ENCODE data around the gene MAP2. TPM values are rescaled to one million over a fixed set of nuclear protein-coding genes. Genes with fewer than 3 reads are reported as not detected.

Gene MAP2
- total RNA-seq, 2 donors from 2014 or later = not detected

DNA sequence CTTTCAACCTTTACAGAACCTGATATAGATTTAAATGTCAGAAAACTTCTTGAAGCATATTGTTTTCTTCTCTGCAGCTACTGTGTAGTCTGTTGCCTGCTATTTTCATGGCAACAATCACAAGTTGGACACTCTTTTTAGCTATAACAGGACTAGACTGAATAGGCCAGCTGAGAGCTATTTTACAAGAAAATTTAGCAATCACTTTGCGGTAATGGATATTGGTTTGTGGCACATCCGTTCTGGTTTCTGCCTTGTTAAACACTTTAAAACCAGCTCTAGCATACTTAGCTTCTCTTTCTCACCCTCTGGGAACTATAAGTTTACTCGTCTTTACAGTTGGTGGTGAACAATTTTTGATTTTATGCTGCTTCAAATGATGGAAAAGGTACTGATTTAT, 125.7 kb downstream of the MAP2 start:
- Mint-ChIP-seq H3K27ac (no peak overlapping the region), H3K36me3 (no peaks in the 10 kb centered on the region), H3K4me3 (no peak overlapping the region), H3K9me3 (no peaks in the 10 kb centered on the region), H3K27me3 (no peaks in the 10 kb centered on the region), H3K4me1 (ENCODE audit: low read depth in 2 of 2) (no peaks in the 10 kb centered on the region)
- ATAC-seq = no peak
- DNase-seq (ENCODE audit: low spot score) = no peak

DNA sequence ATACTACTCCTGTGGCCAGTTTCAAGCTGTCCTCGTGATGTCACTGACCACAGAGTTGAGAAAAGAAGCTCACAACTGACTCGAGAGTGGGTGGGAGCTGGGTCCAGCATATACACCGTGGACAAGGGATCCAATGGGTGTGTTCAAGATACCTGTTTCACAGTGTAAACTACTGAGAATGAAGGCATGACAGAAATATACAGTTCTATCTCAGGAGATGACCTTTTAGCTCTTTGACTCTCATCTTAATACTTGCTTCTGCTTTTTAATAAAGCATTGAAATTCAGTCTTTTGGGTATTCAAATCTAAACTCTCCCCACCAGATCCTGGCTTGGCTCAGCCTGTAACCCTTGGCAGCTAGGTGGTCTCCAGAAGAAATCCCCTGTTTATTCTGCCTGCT, 130.1 kb downstream of the MAP2 start:
- no peaks in the 10 kb centered on the region for H3K4me1 Mint-ChIP-seq (ENCODE audit: low read depth in 2 of 2)
- DNase-seq (ENCODE audit: low spot score) (no peak), ATAC-seq (no peak)
- no peaks in the 10 kb centered on the region for H3K9me3 Mint-ChIP-seq
- no peaks in the 10 kb centered on the region for H3K27me3 Mint-ChIP-seq
- no peak overlapping the region for H3K27ac Mint-ChIP-seq
- H3K4me3 Mint-ChIP-seq = no peak overlapping the region
- H3K36me3 Mint-ChIP-seq = no peaks in the 10 kb centered on the region

- Mint-ChIP-seq H3K27me3 (no peaks in the 10 kb centered on the region), H3K4me1 (ENCODE audit: low read depth in 2 of 2) (no peaks in the 10 kb centered on the region), H3K9me3 (no peaks in the 10 kb centered on the region), H3K4me3 (no peak overlapping the region), H3K27ac (no peak overlapping the region), H3K36me3 (no peaks in the 10 kb centered on the region)
- DNase-seq (ENCODE audit: low spot score) (no peak), ATAC-seq (no peak)
These were observed 132.6 kb downstream of the MAP2 start for GRCh38 chr2:209556354-209556961.

GRCh38 chr2:209560911-209561310, 137.1 kb downstream of the MAP2 start:
- ATAC-seq (no peak), DNase-seq (ENCODE audit: low spot score) (no peak)
- no peaks in the 10 kb centered on the region for H3K27me3 Mint-ChIP-seq
- H3K4me3 Mint-ChIP-seq = no peak overlapping the region
- H3K36me3 Mint-ChIP-seq = no peaks in the 10 kb centered on the region
- H3K9me3 Mint-ChIP-seq = no peaks in the 10 kb centered on the region
- H3K27ac Mint-ChIP-seq = no peak overlapping the region
- no peaks in the 10 kb centered on the region for H3K4me1 Mint-ChIP-seq (ENCODE audit: low read depth in 2 of 2)

DNA sequence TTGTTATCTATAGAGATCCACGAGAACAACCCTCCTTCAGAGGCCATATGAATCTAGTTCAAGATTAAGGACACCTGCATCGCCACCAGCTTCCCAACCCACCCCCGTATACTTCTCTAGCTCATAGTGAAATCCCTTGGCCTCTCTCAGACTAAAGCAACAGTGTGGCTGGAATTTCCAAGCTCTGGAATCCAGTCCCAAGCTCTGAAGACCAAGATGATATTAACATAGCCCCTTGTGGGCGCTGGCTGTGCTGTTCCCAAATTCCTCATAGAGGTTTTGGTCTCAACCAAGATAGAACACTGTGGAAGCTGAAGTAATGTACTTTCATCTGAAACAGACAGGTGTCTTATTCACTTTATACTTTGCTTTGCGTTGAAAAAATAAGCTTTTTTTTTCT, 139.6 kb downstream of the MAP2 start:
- Mint-ChIP-seq H3K9me3 (peaks cover 4% of the 10 kb centered on the region), H3K27ac (no peak overlapping the region), H3K4me3 (no peak overlapping the region), H3K4me1 (ENCODE audit: low read depth in 2 of 2) (no peaks in the 10 kb centered on the region), H3K36me3 (no peaks in the 10 kb centered on the region), H3K27me3 (no peaks in the 10 kb centered on the region)
- ATAC-seq = no peak
- no peak for DNase-seq (ENCODE audit: low spot score)

GRCh38 chr2:209564816-209565215, 141.0 kb downstream of the MAP2 start:
- ATAC-seq = no peak
- no peak overlapping the region for H3K4me3 Mint-ChIP-seq
- DNase-seq (ENCODE audit: low spot score) = no peak
- peaks cover 4% of the 10 kb centered on the region for H3K9me3 Mint-ChIP-seq
- no peaks in the 10 kb centered on the region for H3K27me3 Mint-ChIP-seq
- H3K27ac Mint-ChIP-seq = no peak overlapping the region
- no peaks in the 10 kb centered on the region for H3K4me1 Mint-ChIP-seq (ENCODE audit: low read depth in 2 of 2)
- H3K36me3 Mint-ChIP-seq = no peaks in the 10 kb centered on the region

DNA sequence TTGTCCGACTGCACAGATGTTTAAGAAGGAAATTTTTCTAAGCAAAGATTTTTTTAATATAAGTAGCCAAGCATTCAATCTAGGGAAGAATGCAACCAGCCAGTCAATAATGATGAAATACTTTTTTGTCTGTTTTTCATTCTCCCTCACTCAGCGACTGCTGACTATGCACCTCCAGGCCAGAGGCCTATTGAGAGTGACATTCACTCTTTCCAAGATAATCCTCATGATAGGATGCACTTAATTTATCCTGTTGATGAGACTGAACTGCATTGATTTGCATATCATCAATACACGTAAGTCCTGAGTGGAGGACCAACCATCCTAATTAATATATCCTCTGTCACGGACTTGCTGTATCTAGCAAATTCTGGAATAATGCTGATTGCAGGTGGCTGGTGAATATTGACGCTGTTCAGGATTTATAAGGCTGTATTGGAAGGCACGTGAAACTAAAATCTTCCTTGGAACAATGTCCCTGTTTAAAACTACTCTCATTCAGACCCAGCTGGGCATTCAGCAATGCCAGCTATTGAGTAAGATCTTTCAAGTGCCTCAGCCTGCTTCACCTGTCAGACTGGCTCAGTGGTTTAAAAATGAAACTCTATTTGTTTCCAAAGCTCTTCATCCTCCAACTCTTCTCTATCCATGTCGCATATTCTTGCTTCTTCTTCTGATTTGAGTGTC, 142.2 kb downstream of the MAP2 start:
- DNase-seq (ENCODE audit: low spot score) (no peak), ATAC-seq (no peak)
- Mint-ChIP-seq H3K4me3 (no peak overlapping the region), H3K27me3 (no peaks in the 10 kb centered on the region), H3K9me3 (peaks cover 4% of the 10 kb centered on the region), H3K4me1 (ENCODE audit: low read depth in 2 of 2) (no peaks in the 10 kb centered on the region), H3K36me3 (no peaks in the 10 kb centered on the region), H3K27ac (no peak overlapping the region)

DNA sequence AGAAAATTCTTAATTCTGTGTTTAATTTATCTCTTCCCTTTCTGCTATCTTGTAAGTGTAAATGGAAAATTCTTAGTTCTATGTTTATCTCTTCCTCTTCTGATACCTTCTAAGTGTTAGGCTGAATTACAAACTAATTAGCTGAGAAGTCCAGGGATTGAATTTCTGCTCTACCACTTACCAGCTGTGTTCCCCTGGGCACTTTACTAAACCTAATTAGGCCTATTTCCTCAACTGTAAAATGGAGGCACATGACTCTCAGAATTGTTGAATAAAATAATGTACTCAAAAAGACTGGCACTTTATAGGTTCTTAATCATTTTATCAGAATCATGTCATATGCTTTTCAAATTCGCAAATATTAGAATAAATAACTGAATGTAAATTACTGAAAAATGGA, 146.3 kb downstream of the MAP2 start:
- Mint-ChIP-seq H3K9me3 (peaks cover 4% of the 10 kb centered on the region), H3K4me3 (no peak overlapping the region), H3K36me3 (no peaks in the 10 kb centered on the region), H3K27ac (no peak overlapping the region), H3K4me1 (ENCODE audit: low read depth in 2 of 2) (no peaks in the 10 kb centered on the region), H3K27me3 (no peaks in the 10 kb centered on the region)
- DNase-seq (ENCODE audit: low spot score) (no peak), ATAC-seq (no peak)

DNA sequence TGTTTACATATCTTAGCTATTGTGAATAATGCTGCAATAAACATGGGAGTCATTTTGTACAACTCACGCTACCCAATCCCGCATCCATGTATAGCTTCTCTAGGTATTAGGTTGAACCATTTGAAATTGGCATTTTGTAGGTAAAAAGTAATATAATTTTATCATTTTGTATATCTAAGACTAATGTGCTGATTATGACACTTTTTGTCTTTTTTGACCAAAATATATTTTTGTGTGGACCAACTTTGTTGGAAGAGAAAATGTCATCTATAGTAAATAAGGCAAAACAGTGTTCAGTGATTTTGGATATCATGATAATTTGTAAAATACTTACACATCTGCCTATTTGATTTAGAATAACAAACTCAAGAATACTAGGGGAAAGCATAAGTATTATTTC, 150.7 kb downstream of the MAP2 start:
- H3K9me3 Mint-ChIP-seq = no peaks in the 10 kb centered on the region

DNA sequence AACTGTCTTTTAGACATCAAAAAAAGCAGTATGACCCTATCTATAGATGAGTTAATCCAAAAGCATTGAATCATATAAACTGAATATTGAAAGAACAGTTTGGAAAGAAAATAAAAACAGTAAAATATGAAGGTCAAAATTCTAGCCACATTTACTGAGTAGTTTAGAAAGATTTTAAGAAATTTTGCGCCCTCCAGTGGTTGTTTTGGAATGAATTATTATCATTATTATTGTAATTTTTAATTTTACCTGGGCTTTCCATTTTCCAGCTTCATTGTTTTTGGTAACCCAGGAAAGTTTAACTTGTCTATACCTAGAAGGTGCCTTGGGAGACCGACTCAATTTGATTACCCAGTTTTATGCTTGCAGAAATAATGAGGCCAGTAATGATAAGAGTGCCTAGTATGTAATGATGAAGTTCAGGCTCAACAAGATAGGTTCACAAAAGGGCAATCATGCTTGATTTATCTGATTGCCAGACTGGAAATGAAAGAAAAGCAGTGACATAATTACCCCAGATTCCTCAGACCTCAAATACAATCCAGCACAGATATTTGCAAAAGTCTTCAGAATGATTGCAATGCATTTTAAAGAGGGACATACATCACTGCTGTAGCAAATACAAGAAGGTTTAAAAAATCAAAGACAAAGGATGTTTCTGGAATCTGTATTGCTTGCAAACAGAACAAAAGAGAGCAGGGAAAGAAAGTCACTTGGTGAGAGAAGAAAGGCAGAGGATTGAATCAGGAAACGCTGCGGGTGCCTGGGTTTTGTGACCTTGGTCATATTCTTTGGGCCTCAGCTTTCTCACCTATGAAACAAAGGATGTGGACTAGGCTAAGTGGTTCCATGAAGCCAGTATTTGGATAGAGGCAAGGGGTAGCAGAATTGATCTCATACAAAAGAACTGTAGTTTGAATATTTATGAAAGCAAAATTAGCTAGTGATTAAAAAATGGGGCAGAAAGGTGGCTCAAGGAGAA, 153.8 kb downstream of the MAP2 start:
- DNase-seq (ENCODE audit: low spot score) (no peak), ATAC-seq (no peak)
- no peak overlapping the region for H3K27ac Mint-ChIP-seq
- no peaks in the 10 kb centered on the region for H3K36me3 Mint-ChIP-seq
- no peak overlapping the region for H3K4me3 Mint-ChIP-seq
- H3K9me3 Mint-ChIP-seq = no peaks in the 10 kb centered on the region
- H3K27me3 Mint-ChIP-seq = peaks cover 0 to 3% of the 10 kb centered on the region in 2 donors
- H3K4me1 Mint-ChIP-seq (ENCODE audit: low read depth in 2 of 2) = no peaks in the 10 kb centered on the region

More for the DNA sequence above, 150.7 kb downstream of the MAP2 start:
- no peaks in the 10 kb centered on the region for H3K4me1 Mint-ChIP-seq (ENCODE audit: low read depth in 2 of 2)
- H3K4me3 Mint-ChIP-seq = no peak overlapping the region
- H3K36me3 Mint-ChIP-seq = no peaks in the 10 kb centered on the region
- DNase-seq (ENCODE audit: low spot score) = no peak
- no peak for ATAC-seq
- no peak overlapping the region for H3K27ac Mint-ChIP-seq
- no peaks in the 10 kb centered on the region for H3K27me3 Mint-ChIP-seq

- H3K9me3 Mint-ChIP-seq = no peaks in the 10 kb centered on the region
- H3K4me1 Mint-ChIP-seq (ENCODE audit: low read depth in 2 of 2) = no peaks in the 10 kb centered on the region
- DNase-seq (ENCODE audit: low spot score) (no peak), ATAC-seq (no peak)
- H3K27ac Mint-ChIP-seq = no peak overlapping the region
- H3K4me3 Mint-ChIP-seq = no peak overlapping the region
- peaks cover 0 to 3% of the 10 kb centered on the region in 2 donors for H3K27me3 Mint-ChIP-seq
- no peaks in the 10 kb centered on the region for H3K36me3 Mint-ChIP-seq
These were observed 154.7 kb downstream of the MAP2 start for GRCh38 chr2:209578394-209579001.

GRCh38 chr2:209579230-209579749, 155.4 kb downstream of the MAP2 start:
- ATAC-seq = no peak
- no peak overlapping the region for H3K27ac Mint-ChIP-seq
- no peaks in the 10 kb centered on the region for H3K9me3 Mint-ChIP-seq
- H3K27me3 Mint-ChIP-seq = peaks cover 0 to 3% of the 10 kb centered on the region in 2 donors
- no peak overlapping the region for H3K4me3 Mint-ChIP-seq
- H3K36me3 Mint-ChIP-seq = no peaks in the 10 kb centered on the region
- no peaks in the 10 kb centered on the region for H3K4me1 Mint-ChIP-seq (ENCODE audit: low read depth in 2 of 2)
- no peak for DNase-seq (ENCODE audit: low spot score)

DNA sequence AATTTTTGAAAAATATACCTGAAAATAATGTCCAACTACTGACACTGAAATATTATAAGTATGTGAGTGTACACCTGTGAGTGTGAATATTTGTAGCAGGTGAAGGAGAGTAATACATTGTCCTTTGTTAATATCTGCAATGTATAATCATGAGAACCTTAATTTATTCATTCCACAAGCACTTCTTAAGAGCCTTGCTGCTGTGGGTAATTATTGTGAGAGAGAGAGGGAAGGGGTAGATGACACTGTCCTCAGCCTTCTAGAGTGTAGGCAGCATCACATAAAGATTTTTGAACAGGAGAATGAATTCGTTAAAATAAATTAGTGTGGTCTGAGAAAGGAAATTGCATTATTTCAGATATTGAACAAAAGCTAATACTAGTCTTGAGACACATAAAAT, 157.2 kb downstream of the MAP2 start:
- Mint-ChIP-seq H3K4me1 (ENCODE audit: low read depth in 2 of 2) (no peaks in the 10 kb centered on the region), H3K27me3 (peaks cover 0 to 3% of the 10 kb centered on the region in 2 donors), H3K9me3 (peaks cover 5% of the 10 kb centered on the region), H3K4me3 (no peak overlapping the region), H3K36me3 (no peaks in the 10 kb centered on the region), H3K27ac (no peak overlapping the region)
- no peak for DNase-seq (ENCODE audit: low spot score)
- ATAC-seq = no peak

Data from natural killer cell treated with Interleukin-12 subunit alpha and Interleukin-12 subunit beta and Interleukin-15 and Interleukin-18, amount 100 ng/mL, for 72 hours (primary cell).